Panc1 (cell line): ENCODE measurements around the gene ANKRD53. TPM values are rescaled to one million over a fixed set of nuclear protein-coding genes. Genes with fewer than 3 reads are reported as not detected.

Source experiments
- ATAC-seq: fragments of 200-7000 bp; cut with Tn5 transposase; 2 replicates; pipeline ENCODE4 v1.9.1; 2020; ENCODE audit warnings: mild to moderate bottlenecking, moderate library complexity
- BruUV-seq: library from RNA; stranded (reverse); fragments of 400-500 nt; replicated peaks from 2 replicates; lab custom pipeline; 2021; lab: Mats Ljungman, UMichigan
- CTCF ChIA-PET: fragments of 300-600 bp; sonication (Branson Sonifier 250); formaldehyde crosslinking; loops from one replicate; lab custom pipeline; 2022; ENCODE audit warnings: antibody characterized with exemption; lab: Charles Lee
- POLR2A ChIA-PET: fragments of 300-600 bp; sonication (Branson Sonifier 250); formaldehyde crosslinking; loops from one replicate; lab custom pipeline; 2022; ENCODE audit warnings: antibody characterized with exemption; lab: Charles Lee
- DNase-seq: peaks from one replicate; pipeline ENCODE4 v3.0.0-alpha.2; 2010; ENCODE audit warnings: low read depth, low spot score
- H3K27ac ChIP-seq: 2 replicates; pipeline ENCODE4 v1.5.1; 2011; ENCODE audit warnings: mild to moderate bottlenecking, low read length, inconsistent platforms
- H3K27me3 ChIP-seq: fragments of 200-500 bp; sonication (Bioruptor generic); 2 replicates; pipeline ENCODE4 v1.6.0; 2014; ENCODE audit warnings: low read length, inconsistent platforms; ENCODE audit not compliant: control insufficient read depth, insufficient read depth
- H3K36me3 ChIP-seq: fragments of 200-500 bp; sonication (Bioruptor generic); 2 replicates; pipeline ENCODE4 v1.5.1; 2014; ENCODE audit warnings: inconsistent platforms, mild to moderate bottlenecking, low read length, moderate library complexity; ENCODE audit not compliant: control insufficient read depth, insufficient read depth
- H3K4me1 ChIP-seq: 2 replicates; pipeline ENCODE4 v1.5.1; 2011; ENCODE audit warnings: inconsistent platforms, mild to moderate bottlenecking, low read length, moderate library complexity; ENCODE audit not compliant: control insufficient read depth, insufficient read depth
- H3K4me3 ChIP-seq, 2 experiments: 2 replicates each; pipeline ENCODE4 v1.5.1; 2011 to 2012; ENCODE audit warnings: low read depth in 2 of 2, low read length in 2 of 2, mild to moderate bottlenecking in 2 of 2, inconsistent platforms in 1 of 2, moderate library complexity in 1 of 2
- H3K9me3 ChIP-seq: fragments of 200-500 bp; sonication (Bioruptor generic); 2 replicates; pipeline ENCODE4 v1.5.1; 2014; ENCODE audit warnings: low read depth, mild to moderate bottlenecking, inconsistent platforms, low read length, moderate library complexity; ENCODE audit not compliant: control insufficient read depth, insufficient read depth
- POLR2AphosphoS5 ChIP-seq: IDR thresholded peaks from 2 replicates; pipeline ENCODE4 v1.6.1; 2012; ENCODE audit warnings: mild to moderate bottlenecking, low read depth, low read length, moderate library complexity
- SIN3A ChIP-seq: IDR thresholded peaks from 2 replicates; pipeline ENCODE4 v1.6.1; 2012; ENCODE audit warnings: low read depth, mild to moderate bottlenecking, low read length, moderate library complexity, borderline replicate concordance; ENCODE audit not compliant: insufficient read depth
- TCF7L2 ChIP-seq: IDR thresholded peaks from 2 replicates; pipeline ENCODE4 v1.6.1; 2011; ENCODE audit warnings: mild to moderate bottlenecking, low read depth, low read length, inconsistent platforms
- in situ Hi-C: cut with HindIII; loops from 2 replicates; pipeline ENCODE4 v1.10.0; 2016; ENCODE audit warnings: low sequenced_read_pairs, low pct_unique_long_range_greater_than_20kb
- intact Hi-C: fragments of 100-400 bp; cut with micrococcal nuclease; formaldehyde crosslinking; loops from one replicate; pipeline ENCODE4 v1.10.0; 2022; ENCODE audit not compliant: unreplicated experiment
- total RNA-seq: library from RNA; stranded (reverse); gene quantifications from one replicate; pipeline ENCODE4 v1.2.1, GENCODE V29; 2021; ENCODE audit not compliant: unreplicated experiment
- TF ChIP-seq, protein P1 (sequence below): fragments of 450-650 bp; IDR thresholded peaks from 2 replicates; pipeline ENCODE4 v1.5.1; 2017; ENCODE audit warnings: mild to moderate bottlenecking
- TF ChIP-seq, protein P2 (sequence below), 2 experiments: IDR thresholded peaks; 2 replicates each; pipeline ENCODE4 v1.6.1; 2011 to 2012; ENCODE audit warnings: low read depth in 2 of 2, control low read depth in 1 of 2, low read length in 1 of 2, mild to moderate bottlenecking in 1 of 2, moderate library complexity in 1 of 2; ENCODE audit not compliant: insufficient read depth in 1 of 2

ANKRD53 gene
- total RNA-seq, 1 experiment from 2014 or later: not detected

- no peak overlapping the region for H3K4me3 ChIP-seq
- no peaks in the 10 kb centered on the region for H3K27me3 ChIP-seq
- no TSS peak for BruUV-seq
- TF ChIP-seq POLR2AphosphoS5: no peak
- no peak for TF ChIP-seq TCF7L2
- TF ChIP-seq SIN3A: no peak
- TF ChIP-seq, protein P1, sequence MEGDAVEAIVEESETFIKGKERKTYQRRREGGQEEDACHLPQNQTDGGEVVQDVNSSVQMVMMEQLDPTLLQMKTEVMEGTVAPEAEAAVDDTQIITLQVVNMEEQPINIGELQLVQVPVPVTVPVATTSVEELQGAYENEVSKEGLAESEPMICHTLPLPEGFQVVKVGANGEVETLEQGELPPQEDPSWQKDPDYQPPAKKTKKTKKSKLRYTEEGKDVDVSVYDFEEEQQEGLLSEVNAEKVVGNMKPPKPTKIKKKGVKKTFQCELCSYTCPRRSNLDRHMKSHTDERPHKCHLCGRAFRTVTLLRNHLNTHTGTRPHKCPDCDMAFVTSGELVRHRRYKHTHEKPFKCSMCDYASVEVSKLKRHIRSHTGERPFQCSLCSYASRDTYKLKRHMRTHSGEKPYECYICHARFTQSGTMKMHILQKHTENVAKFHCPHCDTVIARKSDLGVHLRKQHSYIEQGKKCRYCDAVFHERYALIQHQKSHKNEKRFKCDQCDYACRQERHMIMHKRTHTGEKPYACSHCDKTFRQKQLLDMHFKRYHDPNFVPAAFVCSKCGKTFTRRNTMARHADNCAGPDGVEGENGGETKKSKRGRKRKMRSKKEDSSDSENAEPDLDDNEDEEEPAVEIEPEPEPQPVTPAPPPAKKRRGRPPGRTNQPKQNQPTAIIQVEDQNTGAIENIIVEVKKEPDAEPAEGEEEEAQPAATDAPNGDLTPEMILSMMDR: no peak
- TF ChIP-seq, protein P2, sequence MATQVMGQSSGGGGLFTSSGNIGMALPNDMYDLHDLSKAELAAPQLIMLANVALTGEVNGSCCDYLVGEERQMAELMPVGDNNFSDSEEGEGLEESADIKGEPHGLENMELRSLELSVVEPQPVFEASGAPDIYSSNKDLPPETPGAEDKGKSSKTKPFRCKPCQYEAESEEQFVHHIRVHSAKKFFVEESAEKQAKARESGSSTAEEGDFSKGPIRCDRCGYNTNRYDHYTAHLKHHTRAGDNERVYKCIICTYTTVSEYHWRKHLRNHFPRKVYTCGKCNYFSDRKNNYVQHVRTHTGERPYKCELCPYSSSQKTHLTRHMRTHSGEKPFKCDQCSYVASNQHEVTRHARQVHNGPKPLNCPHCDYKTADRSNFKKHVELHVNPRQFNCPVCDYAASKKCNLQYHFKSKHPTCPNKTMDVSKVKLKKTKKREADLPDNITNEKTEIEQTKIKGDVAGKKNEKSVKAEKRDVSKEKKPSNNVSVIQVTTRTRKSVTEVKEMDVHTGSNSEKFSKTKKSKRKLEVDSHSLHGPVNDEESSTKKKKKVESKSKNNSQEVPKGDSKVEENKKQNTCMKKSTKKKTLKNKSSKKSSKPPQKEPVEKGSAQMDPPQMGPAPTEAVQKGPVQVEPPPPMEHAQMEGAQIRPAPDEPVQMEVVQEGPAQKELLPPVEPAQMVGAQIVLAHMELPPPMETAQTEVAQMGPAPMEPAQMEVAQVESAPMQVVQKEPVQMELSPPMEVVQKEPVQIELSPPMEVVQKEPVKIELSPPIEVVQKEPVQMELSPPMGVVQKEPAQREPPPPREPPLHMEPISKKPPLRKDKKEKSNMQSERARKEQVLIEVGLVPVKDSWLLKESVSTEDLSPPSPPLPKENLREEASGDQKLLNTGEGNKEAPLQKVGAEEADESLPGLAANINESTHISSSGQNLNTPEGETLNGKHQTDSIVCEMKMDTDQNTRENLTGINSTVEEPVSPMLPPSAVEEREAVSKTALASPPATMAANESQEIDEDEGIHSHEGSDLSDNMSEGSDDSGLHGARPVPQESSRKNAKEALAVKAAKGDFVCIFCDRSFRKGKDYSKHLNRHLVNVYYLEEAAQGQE (IDR thresholded peaks at IDR 0.05; ENCODE audit: insufficient read depth in 1 of 2, low read depth in 2 of 2, low read length in 1 of 2): no peak
- no peaks in the 10 kb centered on the region for H3K9me3 ChIP-seq
- H3K4me1 ChIP-seq: peaks cover 5% of the 10 kb centered on the region
- DNase-seq (no peak), ATAC-seq (no peak)
- H3K36me3 ChIP-seq: no peaks in the 10 kb centered on the region
- ChIA-PET CTCF (no interaction called here), POLR2A (no interaction called here)
- intact Hi-C loops (no loop called here), in situ Hi-C loops (no loop called here)
- H3K27ac ChIP-seq: no peak overlapping the region
Observed at GRCh38 chr2:70981866-70982810, 3.7 kb downstream of the ANKRD53 start.

DNA sequence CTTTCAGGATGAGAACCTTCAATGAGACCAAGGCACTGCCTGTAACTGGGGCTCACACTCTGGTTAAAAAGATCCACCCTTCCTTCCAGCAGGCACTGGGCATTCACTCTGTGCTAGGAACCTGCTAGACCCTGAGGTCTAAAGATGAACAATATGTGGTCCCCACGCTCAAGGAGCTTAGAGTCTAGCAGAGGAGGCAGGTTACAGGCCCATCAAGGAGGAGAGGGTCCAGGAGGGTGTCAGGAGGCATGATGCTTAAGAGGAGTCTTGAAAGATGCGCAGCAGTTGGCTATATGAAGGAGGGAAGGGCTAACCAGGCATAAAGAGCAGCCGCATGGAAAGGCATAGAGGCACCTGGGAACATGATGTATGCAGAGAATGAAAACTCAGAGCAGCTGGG lies 4.5 kb downstream of the ANKRD53 start:
- ATAC-seq (no peak), DNase-seq (no peak)
- in situ Hi-C loops: no loop called here
- TF ChIP-seq POLR2AphosphoS5 (no peak), SIN3A (no peak), TCF7L2 (no peak)
- TF ChIP-seq, protein P2 (IDR thresholded peaks at IDR 0.05; ENCODE audit: insufficient read depth in 1 of 2, low read depth in 2 of 2, low read length in 1 of 2): no peak
- TF ChIP-seq, protein P1: no peak
- BruUV-seq: no TSS peak
- Histone ChIP-seq H3K27me3 (no peaks in the 10 kb centered on the region), H3K27ac (no peak overlapping the region), H3K4me1 (peaks cover under 1% of the 10 kb centered on the region; the same call in 1 of the 2 replicates), H3K36me3 (no peaks in the 10 kb centered on the region), H3K4me3 (no peak overlapping the region), H3K9me3 (no peaks in the 10 kb centered on the region)
- intact Hi-C loops: no loop called here
- ChIA-PET CTCF (no interaction called here), POLR2A (no interaction called here)
